BLaER1 treated with 17β-estradiol and CSF1 and Interleukin-3, amounts not matched to agents 10 nM and 100 nM (cell line): ENCODE results near the gene BCL11B.

Source experiments
- H3K27ac ChIP-seq, 11 experiments: shearing (Covaris generic); formaldehyde crosslinking; 2 replicates each; pipeline ENCODE4 v1.8.1; 2022
- H3K27me3 ChIP-seq, 11 experiments: shearing (Covaris generic); formaldehyde crosslinking; 2 replicates each; pipeline ENCODE4 v1.8.1; 2022
- H3K36me3 ChIP-seq, 11 experiments: shearing (Covaris generic); formaldehyde crosslinking; 2 replicates each; pipeline ENCODE4 v1.8.1; 2022
- H3K4me1 ChIP-seq, 10 experiments: shearing (Covaris generic); formaldehyde crosslinking; 2 replicates each; pipeline ENCODE4 v1.8.1; 2022
- H3K4me2 ChIP-seq, 11 experiments: shearing (Covaris generic); formaldehyde crosslinking; 2 replicates each; pipeline ENCODE4 v1.8.1; 2022
- H3K4me3 ChIP-seq, 10 experiments: shearing (Covaris generic); formaldehyde crosslinking; 2 replicates each; pipeline ENCODE4 v1.8.1; 2022
- H3K9ac ChIP-seq, 11 experiments: shearing (Covaris generic); formaldehyde crosslinking; 2 replicates each; pipeline ENCODE4 v1.8.1; 2022
- H3K9me3 ChIP-seq, 11 experiments: shearing (Covaris generic); formaldehyde crosslinking; replicated peaks in 1 of 11; 2 replicates each; pipeline ENCODE4 v1.8.1; 2022
- H4K20me1 ChIP-seq, 11 experiments: shearing (Covaris generic); formaldehyde crosslinking; 2 replicates each; pipeline ENCODE4 v1.8.1; 2022
- Cebpa-rat ChIP-seq, 11 experiments: shearing (Covaris generic); IDR thresholded peaks; 2 replicates each; pipeline ENCODE4 v1.8.1; 2022

BCL11B gene

DNA sequence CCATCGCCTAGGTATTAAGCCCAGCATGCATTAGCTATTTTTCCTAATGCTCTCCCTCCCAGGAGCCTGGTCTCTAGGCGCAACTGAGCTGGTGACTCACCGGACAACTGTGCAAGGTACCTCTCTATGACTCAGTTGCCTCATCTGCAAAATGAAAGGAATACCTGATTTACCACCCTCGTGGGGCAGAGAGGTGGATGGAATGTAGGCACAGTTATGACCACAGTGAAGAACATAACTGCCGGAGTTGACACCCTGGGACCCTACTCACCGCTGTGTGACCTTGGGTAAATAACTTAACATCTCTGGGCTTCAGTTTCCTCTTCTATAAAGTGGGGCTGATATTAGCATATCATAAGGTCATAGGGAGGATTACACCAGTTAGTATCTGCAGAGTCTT is 22.6 kb downstream of the BCL11B start:
- Histone ChIP-seq H3K4me1 (peaks cover 18 to 51% (median 44%) of the 10 kb centered on the region in 10 experiments; a peak in 19 of 20 replicates), H3K4me2 (peak overlapping the region in 7 of 11 experiments; percentile 9 to 79 (median 74); a peak in 10 of 22 replicates), H3K27me3 (peaks cover 38 to 46% (median 44%) of the 10 kb centered on the region in 11 experiments), H3K4me3 (no peak overlapping the region), H4K20me1 (peaks cover 0 to 99% (median 30%) of the 10 kb centered on the region in 11 experiments; a peak in 15 of 22 replicates), H3K9me3 (no peaks in the 10 kb centered on the region), H3K9ac (no peak overlapping the region), H3K27ac (no peak overlapping the region), H3K36me3 (peaks cover 0 to 12% (median 0%) of the 10 kb centered on the region in 11 experiments; a peak in 3 of 22 replicates)
- TF ChIP-seq Cebpa-rat (IDR thresholded peaks at IDR 0.05): no peak

DNA sequence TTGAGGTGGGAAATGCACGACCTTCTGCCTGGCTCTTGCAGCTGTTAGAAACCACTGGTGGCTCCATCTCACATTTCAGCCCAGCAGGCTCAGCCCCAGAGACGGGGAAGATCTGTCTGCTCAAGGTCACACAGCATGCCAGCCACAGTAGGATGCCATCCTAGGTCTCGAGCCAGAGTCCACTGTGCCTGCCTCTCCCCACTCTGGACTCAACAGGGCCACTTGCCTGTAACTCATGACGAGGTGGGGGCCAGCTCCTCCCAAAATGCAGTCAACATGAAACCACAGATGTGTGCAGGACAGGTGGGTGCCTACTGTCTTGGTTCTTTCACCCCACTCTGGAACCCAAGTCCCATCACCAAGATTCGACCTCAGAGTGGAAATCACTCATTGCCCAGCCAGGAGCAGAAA is 23.2 kb downstream of the BCL11B start:
- Histone ChIP-seq H3K4me3 (no peak overlapping the region), H3K27ac (no peak overlapping the region), H3K9me3 (no peaks in the 10 kb centered on the region), H3K27me3 (peaks cover 38 to 51% (median 48%) of the 10 kb centered on the region in 11 experiments), H3K9ac (no peak overlapping the region), H4K20me1 (peaks cover 0 to 99% (median 30%) of the 10 kb centered on the region in 11 experiments; a peak in 15 of 22 replicates), H3K36me3 (peaks cover 0 to 6% (median 0%) of the 10 kb centered on the region in 11 experiments; a peak in 3 of 22 replicates), H3K4me2 (peak overlapping the region in 7 of 11 experiments; percentile 72 to 79 (median 74); a peak in 12 of 22 replicates), H3K4me1 (peaks cover 18 to 56% (median 46%) of the 10 kb centered on the region in 10 experiments; a peak in 19 of 20 replicates)
- no peak for TF ChIP-seq Cebpa-rat (IDR thresholded peaks at IDR 0.05)

DNA sequence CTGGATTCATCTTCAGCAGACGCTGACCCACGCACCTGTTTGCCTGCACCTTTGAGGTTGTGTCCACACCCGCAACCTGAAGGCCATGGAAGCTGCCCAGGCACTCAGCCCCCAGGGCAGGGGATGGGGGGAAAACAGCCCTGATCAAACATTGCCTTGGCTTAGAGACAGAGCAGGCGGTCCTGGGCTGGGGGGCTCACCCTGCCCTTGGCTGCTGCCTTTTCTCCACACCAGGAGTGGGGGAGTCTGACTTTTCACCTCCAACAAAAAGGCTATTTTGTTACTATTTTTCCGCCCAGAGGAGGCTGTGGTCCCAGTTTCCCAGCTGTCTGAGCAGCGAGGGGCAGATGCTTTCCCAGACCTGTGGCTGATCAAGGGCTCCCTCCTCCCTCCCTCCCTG is 24.2 kb downstream of the BCL11B start:
- Histone ChIP-seq H3K4me3 (no peak overlapping the region), H3K36me3 (peaks cover 0 to 6% (median 0%) of the 10 kb centered on the region in 11 experiments; a peak in 2 of 22 replicates), H3K4me2 (peak overlapping the region in 10 of 11 experiments; percentile 68 to 85 (median 74); a peak in 18 of 22 replicates), H3K4me1 (peaks cover 18 to 66% (median 56%) of the 10 kb centered on the region in 10 experiments; a peak in 19 of 20 replicates), H3K9ac (peak overlapping the region in 1 of 11 experiments; percentile 2; a peak in 1 of 22 replicates), H3K9me3 (no peaks in the 10 kb centered on the region), H3K27me3 (peaks cover 38 to 51% (median 48%) of the 10 kb centered on the region in 11 experiments), H3K27ac (no peak overlapping the region), H4K20me1 (peaks cover 0 to 99% (median 30%) of the 10 kb centered on the region in 11 experiments; a peak in 15 of 22 replicates)
- TF ChIP-seq Cebpa-rat (IDR thresholded peaks at IDR 0.05): no peak

DNA sequence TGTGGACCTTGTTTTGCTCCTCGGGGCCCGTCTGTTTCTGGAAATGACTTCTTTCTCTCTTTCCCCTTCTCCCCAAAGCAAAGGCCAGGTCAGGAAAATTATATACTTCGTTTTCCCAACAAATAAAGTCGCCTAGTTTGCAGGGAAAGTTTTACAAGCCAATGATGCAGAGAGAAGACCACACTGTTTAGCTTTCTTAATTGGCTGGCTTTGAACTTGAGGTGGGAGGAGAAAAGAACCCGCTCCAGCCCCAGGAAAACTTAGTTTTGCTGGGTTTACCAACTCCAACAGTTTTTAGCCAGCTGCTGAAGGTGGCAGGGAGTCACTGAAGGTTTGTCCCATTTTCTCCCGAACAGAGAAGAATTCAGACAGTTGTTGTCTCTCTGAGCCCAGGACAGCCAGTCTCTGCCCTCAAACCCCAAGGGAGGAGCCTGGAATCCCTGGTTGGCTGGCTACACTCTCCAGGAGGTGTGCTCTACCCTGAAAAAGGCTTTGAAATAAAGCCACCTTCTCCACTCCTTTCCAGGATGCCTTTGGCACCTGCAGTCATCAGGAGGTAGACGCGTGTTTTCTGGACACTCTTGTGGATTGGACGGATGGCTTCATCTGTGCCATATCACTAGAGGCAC is 24.8 kb downstream of the BCL11B start:
- Histone ChIP-seq H3K9me3 (no peaks in the 10 kb centered on the region), H3K9ac (peak overlapping the region in 2 of 11 experiments; percentile 2 to 10; a peak in 4 of 22 replicates), H3K36me3 (peaks cover 0 to 6% (median 0%) of the 10 kb centered on the region in 11 experiments; a peak in 2 of 22 replicates), H3K27ac (no peak overlapping the region), H3K4me1 (peaks cover 18 to 72% (median 61%) of the 10 kb centered on the region in 10 experiments; a peak in 19 of 20 replicates), H3K4me3 (peak overlapping the region in 9 of 10 experiments; percentile 15 to 55 (median 33); a peak in 13 of 20 replicates), H3K4me2 (peak overlapping the region; percentile 68 to 85 (median 74)), H3K27me3 (peaks cover 38 to 51% (median 48%) of the 10 kb centered on the region in 11 experiments), H4K20me1 (peaks cover 0 to 99% (median 30%) of the 10 kb centered on the region in 11 experiments; a peak in 15 of 22 replicates)
- no peak for TF ChIP-seq Cebpa-rat (IDR thresholded peaks at IDR 0.05)

DNA sequence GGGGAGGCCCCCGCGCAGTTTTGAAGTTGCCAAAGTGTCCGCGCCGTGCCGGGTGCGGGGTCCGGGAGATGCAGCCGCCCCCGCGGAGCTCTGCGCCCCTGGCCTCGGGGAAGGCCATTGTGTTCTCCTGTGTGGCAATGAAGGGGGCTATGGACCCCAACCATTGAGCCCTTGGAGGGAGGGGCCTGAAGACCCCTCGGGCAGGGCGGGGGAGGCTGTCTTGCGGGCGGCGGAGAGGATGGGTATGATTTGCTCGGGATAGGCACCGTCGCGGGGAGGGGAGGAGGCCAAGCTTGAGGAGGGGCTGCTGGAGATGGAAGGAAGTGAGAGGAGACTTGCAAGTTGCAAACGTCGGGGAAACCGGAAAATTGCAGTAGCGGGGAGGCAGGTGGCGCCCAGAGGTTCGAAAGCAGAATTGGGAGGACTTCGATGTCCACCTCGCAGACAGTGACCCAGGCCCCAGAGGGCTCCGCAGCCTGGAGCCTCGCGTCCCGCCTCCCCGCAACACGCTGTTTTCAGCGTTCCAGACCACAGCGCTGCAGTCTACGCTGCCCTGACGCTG is 25.4 kb downstream of the BCL11B start:
- H3K36me3 ChIP-seq: peaks cover 0 to 6% (median 0%) of the 10 kb centered on the region in 11 experiments; a peak in 2 of 22 replicates
- peaks cover 38 to 51% (median 48%) of the 10 kb centered on the region in 11 experiments for H3K27me3 ChIP-seq
- no peak for TF ChIP-seq Cebpa-rat (IDR thresholded peaks at IDR 0.05)
- H3K27ac ChIP-seq: no peak overlapping the region
- peak overlapping the region in 2 of 11 experiments; percentile 10 to 17; a peak in 3 of 22 replicates for H3K9ac ChIP-seq
- H3K4me3 ChIP-seq: peak overlapping the region; percentile 5 to 55 (median 32); a peak in 13 of 20 replicates
- H3K4me2 ChIP-seq: peak overlapping the region; percentile 68 to 85 (median 74)
- H3K9me3 ChIP-seq: no peaks in the 10 kb centered on the region
- peaks cover 0 to 98% (median 30%) of the 10 kb centered on the region in 11 experiments; a peak in 14 of 22 replicates for H4K20me1 ChIP-seq
- H3K4me1 ChIP-seq: peaks cover 24 to 78% (median 67%) of the 10 kb centered on the region in 10 experiments; a peak in 19 of 20 replicates

DNA sequence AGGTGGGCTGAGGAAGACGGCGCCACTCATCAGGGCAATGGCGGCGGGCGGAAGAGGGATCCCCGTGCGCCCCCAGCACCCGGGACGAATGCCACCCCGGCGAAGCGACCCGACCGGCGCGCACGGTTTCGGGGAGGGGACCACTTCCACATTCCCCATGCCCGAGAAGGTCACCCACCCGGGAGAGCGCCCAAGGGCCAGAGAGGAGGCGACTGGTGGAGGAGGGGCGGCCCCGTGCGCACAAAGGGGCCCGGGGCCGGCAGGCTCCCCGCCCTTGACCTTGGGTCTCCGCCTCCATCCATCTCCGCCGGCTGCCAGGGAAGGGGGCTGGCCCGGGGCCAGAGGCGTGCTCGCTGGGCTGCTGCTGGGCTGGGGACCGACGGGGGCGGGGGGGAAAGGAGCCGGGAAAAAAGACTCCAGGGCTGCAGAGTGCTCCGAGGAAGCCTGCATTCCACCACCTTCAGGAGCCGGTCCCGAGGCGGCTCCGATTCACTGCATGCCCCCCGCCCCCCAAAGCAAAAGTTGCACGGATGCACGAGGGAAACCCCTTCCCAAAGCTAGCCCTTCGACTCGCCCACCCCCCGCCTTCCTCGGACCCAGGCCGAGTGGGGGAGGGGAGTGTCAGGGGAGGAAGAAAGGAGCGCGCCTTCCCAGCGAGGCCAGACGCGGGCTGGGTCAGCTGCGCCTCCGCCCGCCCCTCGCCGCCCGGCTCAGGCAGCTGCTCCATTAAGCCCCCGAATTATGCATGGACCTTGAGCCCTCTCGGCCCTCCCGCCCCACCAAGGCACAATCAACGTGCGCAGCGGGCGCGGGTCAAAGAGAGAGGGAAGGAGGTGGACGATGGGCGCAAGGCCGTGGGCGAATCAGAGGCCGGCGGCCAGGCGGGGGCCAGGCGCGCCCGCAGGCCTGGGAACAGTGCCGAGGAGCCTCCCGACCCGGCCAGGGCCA is 26.2 kb downstream of the BCL11B start:
- H3K4me3 ChIP-seq: peak overlapping the region in 6 of 10 experiments; percentile 5 to 55 (median 34); a peak in 6 of 20 replicates
- peaks cover 0 to 6% (median 0%) of the 10 kb centered on the region in 11 experiments; a peak in 2 of 22 replicates for H3K36me3 ChIP-seq
- H3K4me1 ChIP-seq: peaks cover 30 to 81% (median 75%) of the 10 kb centered on the region in 10 experiments; a peak in 19 of 20 replicates
- peaks cover 0 to 98% (median 30%) of the 10 kb centered on the region in 11 experiments; a peak in 14 of 22 replicates for H4K20me1 ChIP-seq
- H3K9me3 ChIP-seq: no peaks in the 10 kb centered on the region
- H3K27ac ChIP-seq: 0 out of 22 replicates have a peak overlapping the region, but pooled peaks of 3 of the 11 experiments have one; percentile 2 to 17 (median 12)
- peaks cover 38 to 51% (median 48%) of the 10 kb centered on the region in 11 experiments for H3K27me3 ChIP-seq
- TF ChIP-seq Cebpa-rat (IDR thresholded peaks at IDR 0.05): no peak
- peak overlapping the region; percentile 68 to 85 (median 74) for H3K4me2 ChIP-seq
- peak overlapping the region in 1 of 11 experiments; percentile 17; a peak in 1 of 22 replicates for H3K9ac ChIP-seq

DNA sequence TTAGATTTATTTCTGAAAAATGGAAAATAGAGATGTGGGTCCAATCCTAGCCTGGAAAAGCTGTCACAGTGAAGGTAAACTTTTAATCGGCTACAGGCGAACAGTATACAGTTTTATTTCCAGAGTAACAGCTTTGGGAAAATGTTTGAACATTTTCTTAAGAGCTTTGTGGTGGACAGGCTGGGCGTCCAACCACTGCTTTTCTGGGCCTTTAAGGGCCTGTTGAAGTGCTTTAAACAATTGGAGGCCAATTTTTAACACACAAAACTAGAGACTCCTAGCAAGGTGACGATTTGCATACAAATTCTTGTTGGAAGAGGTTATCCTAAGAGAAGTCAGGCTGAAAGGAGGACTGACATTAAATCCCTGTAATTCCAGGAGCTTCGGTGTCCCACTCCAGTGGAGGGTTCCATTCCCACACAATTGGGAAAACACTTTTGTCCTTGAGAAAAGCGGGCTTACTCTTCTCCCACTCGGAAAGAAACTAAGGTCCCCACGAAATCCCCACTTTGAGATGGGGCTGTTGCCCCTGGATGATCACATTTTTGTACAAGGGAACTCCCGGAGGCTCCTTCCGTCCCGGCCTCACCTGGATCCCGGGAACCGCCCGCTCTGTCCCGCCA is 26.9 kb downstream of the BCL11B start:
- Histone ChIP-seq H3K4me3 (no peak overlapping the region), H3K9me3 (no peaks in the 10 kb centered on the region), H3K9ac (no peak overlapping the region; a peak in 1 of 22 replicates), H4K20me1 (peaks cover 0 to 95% (median 30%) of the 10 kb centered on the region in 11 experiments; a peak in 14 of 22 replicates), H3K4me2 (peak overlapping the region in 10 of 11 experiments; percentile 68 to 85 (median 74); a peak in 15 of 22 replicates), H3K27ac (0 out of 22 replicates have a peak overlapping the region, but pooled peaks of 3 of the 11 experiments have one; percentile 2 to 17 (median 12)), H3K4me1 (peaks cover 30 to 88% (median 83%) of the 10 kb centered on the region in 10 experiments; a peak in 19 of 20 replicates), H3K27me3 (peaks cover 38 to 51% (median 48%) of the 10 kb centered on the region in 11 experiments), H3K36me3 (peaks cover 0 to 6% (median 0%) of the 10 kb centered on the region in 11 experiments; a peak in 2 of 22 replicates)
- TF ChIP-seq Cebpa-rat (IDR thresholded peaks at IDR 0.05): no peak
